Nephron (organoid): ENCODE results near the gene LRP1.

ENCODE experiments used
- H3K27ac Mint-ChIP-seq, 3 experiments: 2 replicates each; pipeline ENCODE4 v1.8.0; 2020; ENCODE audit warnings: mixed read lengths in 3 of 3, mild to moderate bottlenecking in 2 of 3, moderate library complexity in 1 of 3
- H3K27me3 Mint-ChIP-seq: 2 replicates; pipeline ENCODE4 v1.8.0; 2021; ENCODE audit warnings: low read depth, mild to moderate bottlenecking, moderate library complexity, mixed read lengths
- H3K36me3 Mint-ChIP-seq: 2 replicates; pipeline ENCODE4 v1.8.0; 2020; ENCODE audit warnings: low read depth, mixed read lengths
- H3K4me1 Mint-ChIP-seq: 2 replicates; pipeline ENCODE4 v1.8.0; 2020; ENCODE audit warnings: mixed read lengths
- H3K4me3 Mint-ChIP-seq, 3 experiments: 2 replicates each; pipeline ENCODE4 v1.8.0; 2020; ENCODE audit warnings: mild to moderate bottlenecking in 3 of 3, mixed read lengths in 3 of 3, moderate library complexity in 2 of 3
- H3K9me3 Mint-ChIP-seq: 2 replicates; pipeline ENCODE4 v1.8.0; 2020; ENCODE audit warnings: mixed read lengths
- CTCF ChIP-seq, 3 experiments: fragments of 200-600 bp; sonication (generic); IDR thresholded peaks; one replicate each; pipeline ENCODE4 v1.5.0; 2021; ENCODE audit warnings: antibody characterized with exemption in 3 of 3; ENCODE audit not compliant: unreplicated experiment in 3 of 3

Gene LRP1

GRCh38 chr12:57086493-57087009 lies 41.7 kb upstream of the LRP1 start:
- TF ChIP-seq CTCF (IDR thresholded peaks at IDR 0.05; ENCODE audit: unreplicated experiment in 3 of 3) = peak; percentile 34 to 46 (median 36)
- Mint-ChIP-seq H3K27me3 (no peaks in the 10 kb centered on the region), H3K4me3 (peak overlapping the region; percentile 87 to 91 (median 91)), H3K27ac (peak overlapping the region; percentile 99 to 100 (median 100)), H3K9me3 (no peaks in the 10 kb centered on the region), H3K36me3 (peaks cover 13% of the 10 kb centered on the region), H3K4me1 (peaks cover 47% of the 10 kb centered on the region)

- no peaks in the 10 kb centered on the region for H3K9me3 Mint-ChIP-seq
- H3K36me3 Mint-ChIP-seq = peaks cover 16% of the 10 kb centered on the region
- peaks cover 53% of the 10 kb centered on the region for H3K4me1 Mint-ChIP-seq
- peak overlapping the region; percentile 87 to 98 (median 91) for H3K4me3 Mint-ChIP-seq
- no peaks in the 10 kb centered on the region for H3K27me3 Mint-ChIP-seq
- TF ChIP-seq CTCF (IDR thresholded peaks at IDR 0.05; ENCODE audit: unreplicated experiment in 3 of 3) = no peak
- peak overlapping the region; percentile 100 for H3K27ac Mint-ChIP-seq
Observed at GRCh38 chr12:57087010-57087690, 41.1 kb upstream of the LRP1 start.

GRCh38 chr12:57087691-57088353 lies 40.5 kb upstream of the LRP1 start:
- Mint-ChIP-seq H3K4me1 (peaks cover 60% of the 10 kb centered on the region), H3K27ac (peak overlapping the region; percentile 100), H3K9me3 (no peaks in the 10 kb centered on the region), H3K36me3 (peaks cover 23% of the 10 kb centered on the region), H3K27me3 (no peaks in the 10 kb centered on the region), H3K4me3 (peak overlapping the region; percentile 87 to 98 (median 88))
- TF ChIP-seq CTCF (IDR thresholded peaks at IDR 0.05; ENCODE audit: unreplicated experiment in 3 of 3) = no peak

- peak within 1 kb of the TSS; percentile 92 to 98 (median 98) for H3K4me3 Mint-ChIP-seq
- no peak for TF ChIP-seq CTCF (IDR thresholded peaks at IDR 0.05; ENCODE audit: unreplicated experiment in 3 of 3)
- H3K9me3 Mint-ChIP-seq = no peaks in the 10 kb centered on the region
- peaks cover 26% of the 10 kb centered on the region for H3K36me3 Mint-ChIP-seq
- peak within 1 kb of the TSS; percentile 100 for H3K27ac Mint-ChIP-seq
- no peaks in the 10 kb centered on the region for H3K27me3 Mint-ChIP-seq
- H3K4me1 Mint-ChIP-seq = peaks cover 60% of the 10 kb centered on the region
Observed at GRCh38 chr12:57088354-57089270, 39.7 kb upstream of the LRP1 start, which contains the start of gene NAB2. TSS of gene NAB2 (plus strand) at chr12:57089114. CDS start at chr12:57089272, 158 bp downstream.

GRCh38 chr12:57089271-57090245 lies 38.7 kb upstream of the LRP1 start:
- H3K36me3 Mint-ChIP-seq = peaks cover 36% of the 10 kb centered on the region
- peak overlapping the region; percentile 85 to 100 (median 92) for H3K27ac Mint-ChIP-seq
- H3K4me3 Mint-ChIP-seq = peak overlapping the region; percentile 92 to 98 (median 98)
- no peaks in the 10 kb centered on the region for H3K27me3 Mint-ChIP-seq
- no peaks in the 10 kb centered on the region for H3K9me3 Mint-ChIP-seq
- TF ChIP-seq CTCF (IDR thresholded peaks at IDR 0.05; ENCODE audit: unreplicated experiment in 3 of 3) = no peak
- peaks cover 66% of the 10 kb centered on the region for H3K4me1 Mint-ChIP-seq
